OCI-LY7 (cell line): ENCODE measurements around the gene MLYCD. TPM values are rescaled to one million over a fixed set of nuclear protein-coding genes. Genes with fewer than 3 reads are reported as not detected.

Experiments used
- BruUV-seq: library from RNA; stranded (reverse); fragments of 400-500 nt; replicated peaks from 2 replicates; lab custom pipeline; 2021; lab: Mats Ljungman, UMichigan
- CTCF ChIA-PET: fragments of 300-600 bp; sonication (Branson Sonifier 250); formaldehyde crosslinking; loops from one replicate; lab custom pipeline; 2022; ENCODE audit warnings: antibody characterized with exemption; ENCODE audit not compliant: unreplicated experiment; lab: Charles Lee
- POLR2A ChIA-PET: fragments of 300-600 bp; sonication (Branson Sonifier 250); formaldehyde crosslinking; loops from one replicate; lab custom pipeline; 2022; ENCODE audit warnings: antibody characterized with exemption; lab: Charles Lee
- DNase-seq: peaks from one replicate; pipeline ENCODE4 v3.0.0-alpha.2; 2015; ENCODE audit warnings: low spot score
- H2AFZ ChIP-seq: fragments of 200-600 bp; sonication (generic), shearing (Covaris generic); 2 replicates; pipeline ENCODE4 v1.6.1; 2014; ENCODE audit warnings: mild to moderate bottlenecking, antibody characterized with exemption, low read length, moderate library complexity
- H3K27ac ChIP-seq: fragments of 200-600 bp; sonication (generic); 2 replicates; pipeline ENCODE4 v1.5.1; 2014; ENCODE audit warnings: mixed run types, low read depth, mild to moderate bottlenecking, moderate library complexity, low read length, inconsistent platforms; ENCODE audit not compliant: poor library complexity, severe bottlenecking
- H3K36me3 ChIP-seq: fragments of 200-600 bp; sonication (generic); 2 replicates; pipeline ENCODE4 v1.6.1; 2014; ENCODE audit warnings: mild to moderate bottlenecking, antibody characterized with exemption, low read length, moderate library complexity, mixed read lengths; ENCODE audit not compliant: insufficient read depth
- H3K4me1 ChIP-seq: fragments of 200-600 bp; sonication (generic); 2 replicates; pipeline ENCODE4 v1.5.1; 2014; ENCODE audit warnings: mild to moderate bottlenecking, low read length; ENCODE audit not compliant: insufficient read depth, poor library complexity, severe bottlenecking
- H3K4me2 ChIP-seq: fragments of 200-600 bp; sonication (generic); 2 replicates; pipeline ENCODE4 v1.6.1; 2014; ENCODE audit warnings: mild to moderate bottlenecking, low read length
- H3K4me3 ChIP-seq: fragments of 200-600 bp; sonication (generic); 2 replicates; pipeline ENCODE4 v1.5.1; 2014; ENCODE audit warnings: mild to moderate bottlenecking, low read depth, low read length; ENCODE audit not compliant: poor library complexity, severe bottlenecking
- H3K79me2 ChIP-seq: fragments of 200-600 bp; sonication (generic); 2 replicates; pipeline ENCODE4 v1.6.1; 2016; ENCODE audit warnings: low read depth, mild to moderate bottlenecking, low read length, moderate library complexity, mixed read lengths; ENCODE audit not compliant: insufficient read depth
- H3K9me2 ChIP-seq: fragments of 200-600 bp; sonication (generic); 2 replicates; pipeline ENCODE4 v1.6.1; 2016; ENCODE audit warnings: mild to moderate bottlenecking, low read length, mixed read lengths; ENCODE audit not compliant: insufficient read depth
- H3K9me3 ChIP-seq: fragments of 200-600 bp; sonication (generic); 2 replicates; pipeline ENCODE4 v1.6.1; 2014; ENCODE audit warnings: mild to moderate bottlenecking, mixed run types, low read length, mixed read lengths
- H4K20me1 ChIP-seq: fragments of 200-600 bp; sonication (generic); 2 replicates; pipeline ENCODE4 v1.6.1; 2014; ENCODE audit warnings: mild to moderate bottlenecking, antibody characterized with exemption, low read length, moderate library complexity, mixed read lengths; ENCODE audit not compliant: insufficient read depth
- EZH2phosphoT487 ChIP-seq: fragments of 200-600 bp; sonication (generic); IDR thresholded peaks from 2 replicates; pipeline ENCODE4 v1.6.1; 2018; ENCODE audit warnings: low read depth, borderline replicate concordance, mild to moderate bottlenecking, mixed run types, antibody characterized with exemption, low read length, moderate library complexity, mixed read lengths
- intact Hi-C: fragments of 100-400 bp; cut with micrococcal nuclease; formaldehyde crosslinking; loops from one replicate; pipeline ENCODE4 v1.10.0; 2022; ENCODE audit not compliant: unreplicated experiment
- total RNA-seq, 2 experiments: library from RNA; depleted of rRNA in 1 of 2; stranded (reverse); fragments of >200 nt in 1 of 2; shearing (Covaris generic) in 1 of 2; gene quantifications; 2 replicates each; pipeline ENCODE4 v1.2.3, GENCODE V29; 2014 to 2022
- TF ChIP-seq, protein P1 (sequence below): fragments of 200-600 bp; sonication (generic); conservative IDR thresholded peaks from 2 replicates; pipeline ENCODE4 v1.5.1; 2014; ENCODE audit warnings: mild to moderate bottlenecking, antibody characterized with exemption, low read length, moderate library complexity, mixed read lengths

Gene MLYCD
- total RNA-seq, 2 experiments from 2014 or later: 3.5 to 10.9 TPM

DNA sequence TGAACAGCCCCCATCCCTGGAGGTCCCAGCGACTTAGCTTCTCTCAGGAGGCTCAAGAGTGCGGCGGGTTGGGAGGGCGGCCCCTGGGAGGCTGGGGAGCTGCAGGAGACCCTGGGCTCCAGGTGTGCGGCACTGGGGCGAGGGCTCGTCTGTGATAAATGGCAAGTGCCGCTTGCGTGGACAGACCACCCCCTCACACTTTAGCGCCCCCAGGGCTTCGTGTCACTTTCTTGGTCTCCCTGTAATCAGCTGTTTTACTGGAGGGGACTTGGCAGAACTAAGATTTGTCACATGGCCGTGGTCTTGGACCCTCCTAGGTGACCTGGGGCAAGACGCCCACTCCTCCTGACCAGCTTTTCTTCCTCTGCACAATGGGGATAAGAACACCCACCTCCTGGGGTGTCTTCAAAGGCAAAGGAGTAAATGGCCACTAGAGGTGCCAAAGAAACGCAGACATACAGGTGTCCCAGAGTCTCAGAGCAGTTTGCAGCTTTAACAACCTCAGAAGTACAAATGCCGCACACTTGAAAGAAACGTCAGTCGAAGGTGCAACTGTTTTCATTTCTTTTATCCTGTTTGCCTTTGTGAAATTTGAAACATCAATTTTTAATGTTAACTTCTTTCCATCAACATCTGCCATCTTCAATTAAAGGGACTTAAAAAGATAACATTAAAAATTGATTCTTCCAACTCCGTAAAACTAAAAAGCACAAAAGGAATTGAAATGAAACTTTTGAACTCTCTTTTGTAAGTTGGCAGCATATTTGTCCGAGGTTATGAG, 55.1 kb downstream of the MLYCD start:
- intact Hi-C loops: loop anchor here (10.0 kb wide), 2 partner anchors 129 to 221 kb away; no protein-coding TSS in a partner anchor
- no peaks in the 10 kb centered on the region for H3K9me2 ChIP-seq
- BruUV-seq: no TSS peak
- H3K79me2 ChIP-seq: no peaks in the 10 kb centered on the region
- ChIA-PET POLR2A (no interaction called here), CTCF (no interaction called here)
- no peaks in the 10 kb centered on the region for H3K9me3 ChIP-seq
- H3K36me3 ChIP-seq: no peaks in the 10 kb centered on the region
- peaks cover 8% of the 10 kb centered on the region for H3K4me1 ChIP-seq
- no peak overlapping the region for H3K4me2 ChIP-seq
- peak; percentile 49 for DNase-seq
- H2AFZ ChIP-seq: no peak overlapping the region
- no peak for TF ChIP-seq EZH2phosphoT487
- TF ChIP-seq, protein P1, sequence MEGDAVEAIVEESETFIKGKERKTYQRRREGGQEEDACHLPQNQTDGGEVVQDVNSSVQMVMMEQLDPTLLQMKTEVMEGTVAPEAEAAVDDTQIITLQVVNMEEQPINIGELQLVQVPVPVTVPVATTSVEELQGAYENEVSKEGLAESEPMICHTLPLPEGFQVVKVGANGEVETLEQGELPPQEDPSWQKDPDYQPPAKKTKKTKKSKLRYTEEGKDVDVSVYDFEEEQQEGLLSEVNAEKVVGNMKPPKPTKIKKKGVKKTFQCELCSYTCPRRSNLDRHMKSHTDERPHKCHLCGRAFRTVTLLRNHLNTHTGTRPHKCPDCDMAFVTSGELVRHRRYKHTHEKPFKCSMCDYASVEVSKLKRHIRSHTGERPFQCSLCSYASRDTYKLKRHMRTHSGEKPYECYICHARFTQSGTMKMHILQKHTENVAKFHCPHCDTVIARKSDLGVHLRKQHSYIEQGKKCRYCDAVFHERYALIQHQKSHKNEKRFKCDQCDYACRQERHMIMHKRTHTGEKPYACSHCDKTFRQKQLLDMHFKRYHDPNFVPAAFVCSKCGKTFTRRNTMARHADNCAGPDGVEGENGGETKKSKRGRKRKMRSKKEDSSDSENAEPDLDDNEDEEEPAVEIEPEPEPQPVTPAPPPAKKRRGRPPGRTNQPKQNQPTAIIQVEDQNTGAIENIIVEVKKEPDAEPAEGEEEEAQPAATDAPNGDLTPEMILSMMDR: peak; percentile 77
- H4K20me1 ChIP-seq: no peaks in the 10 kb centered on the region
- H3K27ac ChIP-seq: no peak overlapping the region
- H3K4me3 ChIP-seq: no peak overlapping the region

DNA sequence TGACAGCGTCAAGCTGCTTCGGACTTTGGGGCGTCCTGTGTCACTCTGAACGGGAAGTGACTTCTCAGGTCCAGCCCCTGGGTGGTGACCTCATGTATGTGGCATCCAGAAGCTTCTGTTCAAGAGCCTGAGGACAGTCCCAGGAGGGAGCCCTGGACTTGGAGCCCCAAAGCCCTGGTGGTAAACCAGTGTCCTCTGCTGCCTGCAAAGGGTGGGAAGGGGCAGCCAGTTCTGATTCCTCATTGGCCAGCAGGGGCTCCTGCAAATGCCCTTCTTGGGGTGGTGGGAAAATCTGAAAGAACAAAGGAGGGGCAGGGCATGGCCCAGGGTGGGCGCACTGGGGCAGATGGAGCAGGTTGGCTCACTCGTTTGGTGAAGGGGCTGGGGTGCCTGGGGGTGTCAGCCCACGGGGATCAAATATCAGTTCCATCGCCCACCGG, 55.7 kb downstream of the MLYCD start:
- Histone ChIP-seq H3K4me3 (no peak overlapping the region), H3K9me2 (no peaks in the 10 kb centered on the region), H3K9me3 (no peaks in the 10 kb centered on the region), H3K27ac (no peak overlapping the region), H3K4me2 (no peak overlapping the region), H4K20me1 (no peaks in the 10 kb centered on the region), H2AFZ (no peak overlapping the region), H3K36me3 (no peaks in the 10 kb centered on the region), H3K79me2 (no peaks in the 10 kb centered on the region), H3K4me1 (peaks cover 8% of the 10 kb centered on the region)
- DNase-seq: no peak
- ChIA-PET CTCF (no interaction called here), POLR2A (no interaction called here)
- intact Hi-C loops: loop anchor here (10.0 kb wide), 2 partner anchors 130 to 220 kb away; no protein-coding TSS in a partner anchor
- TF ChIP-seq, protein P1: no peak
- no peak for TF ChIP-seq EZH2phosphoT487
- BruUV-seq: no TSS peak
